Cerebellar nuclear complex (tissue), 1 donor: ENCODE data around the gene HSD17B14.
"Not testable (repeated sequence)": the region's sequence is repeated elsewhere in the genome, so short reads cannot be mapped to it uniquely, and the experiment has no call there.

Experiments
- DNase-seq, 2 experiments: peaks; one replicate each; lab custom pipeline; 2025; lab: John Stamatoyannopoulos, UW

The HSD17B14 gene

GRCh38 chr19:48867123-48867745, 30.9 kb upstream of the HSD17B14 start:
- DNase-seq, result no peak

GRCh38 chr19:48866692-48867091, 30.4 kb upstream of the HSD17B14 start:
- no peak for DNase-seq

- no peak for DNase-seq
Observed at GRCh38 chr19:48862827-48863226, 26.5 kb upstream of the HSD17B14 start.

- DNase-seq, result no peak
Observed at GRCh38 chr19:48861313-48861712, 25.0 kb upstream of the HSD17B14 start.

GRCh38 chr19:48859711-48860572, 23.7 kb upstream of the HSD17B14 start:
- no peak for DNase-seq

- no peak for DNase-seq
Observed at GRCh38 chr19:48858984-48859710, 22.9 kb upstream of the HSD17B14 start.

GRCh38 chr19:48856921-48857320, 20.6 kb upstream of the HSD17B14 start:
- no peak for DNase-seq

GRCh38 chr19:48854103-48854502, 17.8 kb upstream of the HSD17B14 start:
- DNase-seq, result no peak

- DNase-seq, result no peak
Observed at GRCh38 chr19:48853483-48853882, 17.2 kb upstream of the HSD17B14 start.

GRCh38 chr19:48852292-48852691, 16.0 kb upstream of the HSD17B14 start:
- DNase-seq, result no peak

- DNase-seq, result not testable (repeated sequence)
Observed at GRCh38 chr19:48846659-48847058, 10.4 kb upstream of the HSD17B14 start.

- DNase-seq, result no peak
Observed at GRCh38 chr19:48845384-48845783, 9.1 kb upstream of the HSD17B14 start.

- no peak for DNase-seq
Observed at GRCh38 chr19:48844472-48844871, 8.2 kb upstream of the HSD17B14 start.

GRCh38 chr19:48842789-48843162, 6.5 kb upstream of the HSD17B14 start:
- peak in 1 of 2 experiments; percentile 19 for DNase-seq

GRCh38 chr19:48841571-48841970, 5.3 kb upstream of the HSD17B14 start:
- no peak for DNase-seq

- no peak for DNase-seq
Observed at GRCh38 chr19:48841047-48841446, 4.8 kb upstream of the HSD17B14 start.

- no peak for DNase-seq
Observed at GRCh38 chr19:48837687-48838086, 1.4 kb upstream of the HSD17B14 start.

GRCh38 chr19:48837051-48837524, 797 bp upstream of the HSD17B14 start:
- peak; percentile 9 to 58 for DNase-seq

GRCh38 chr19:48835734-48836088, 580 bp downstream of the HSD17B14 start:
- DNase-seq, result peak in 1 of 2 experiments; percentile 90

GRCh38 chr19:48833977-48834376, 2.3 kb downstream of the HSD17B14 start:
- no peak for DNase-seq

GRCh38 chr19:48833049-48833448, 3.2 kb downstream of the HSD17B14 start:
- no peak for DNase-seq

GRCh38 chr19:48830965-48831364, 5.3 kb downstream of the HSD17B14 start:
- no peak for DNase-seq

- DNase-seq, result no peak
Observed at GRCh38 chr19:48830088-48830487, 6.2 kb downstream of the HSD17B14 start.
